HL-60/S4 treated with phorbol 12-myristate 13-acetate at 8.2 ng/mL for 4 days and 3 days (cell line): ENCODE results near the gene KRTAP10-8.
"Not testable (repeated sequence)": the region's sequence is repeated elsewhere in the genome, so short reads cannot be mapped to it uniquely, and the experiment has no call there.

Experiments used
- in situ Hi-C: fragments of 300-500 bp; cut with MboI; formaldehyde crosslinking; loops from 2 replicates; pipeline ENCODE4 v1.15.0; 2022; ENCODE audit warnings: low sequenced_read_pairs

KRTAP10-8 gene

DNA sequence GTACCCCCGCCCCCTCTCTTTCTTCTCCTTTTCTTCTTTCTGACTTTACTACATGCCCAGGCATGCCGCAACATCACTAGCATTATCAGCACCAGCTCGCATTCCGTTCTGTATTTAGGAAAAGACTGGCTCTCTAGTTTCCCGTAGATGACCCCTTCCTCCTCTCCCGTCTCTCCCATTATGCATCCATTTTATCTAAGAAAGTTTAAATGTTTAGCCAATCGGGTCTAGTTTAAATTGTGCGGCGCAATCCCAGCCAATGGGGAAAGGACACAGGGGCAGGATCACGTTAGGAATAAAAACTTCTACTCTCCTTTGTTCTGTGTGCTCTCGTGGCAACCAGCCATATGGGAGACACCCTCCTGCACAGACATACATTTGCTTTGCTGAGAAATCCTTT, 13.8 kb upstream of the KRTAP10-8 start:
- in situ Hi-C loops, result no loop called here

DNA sequence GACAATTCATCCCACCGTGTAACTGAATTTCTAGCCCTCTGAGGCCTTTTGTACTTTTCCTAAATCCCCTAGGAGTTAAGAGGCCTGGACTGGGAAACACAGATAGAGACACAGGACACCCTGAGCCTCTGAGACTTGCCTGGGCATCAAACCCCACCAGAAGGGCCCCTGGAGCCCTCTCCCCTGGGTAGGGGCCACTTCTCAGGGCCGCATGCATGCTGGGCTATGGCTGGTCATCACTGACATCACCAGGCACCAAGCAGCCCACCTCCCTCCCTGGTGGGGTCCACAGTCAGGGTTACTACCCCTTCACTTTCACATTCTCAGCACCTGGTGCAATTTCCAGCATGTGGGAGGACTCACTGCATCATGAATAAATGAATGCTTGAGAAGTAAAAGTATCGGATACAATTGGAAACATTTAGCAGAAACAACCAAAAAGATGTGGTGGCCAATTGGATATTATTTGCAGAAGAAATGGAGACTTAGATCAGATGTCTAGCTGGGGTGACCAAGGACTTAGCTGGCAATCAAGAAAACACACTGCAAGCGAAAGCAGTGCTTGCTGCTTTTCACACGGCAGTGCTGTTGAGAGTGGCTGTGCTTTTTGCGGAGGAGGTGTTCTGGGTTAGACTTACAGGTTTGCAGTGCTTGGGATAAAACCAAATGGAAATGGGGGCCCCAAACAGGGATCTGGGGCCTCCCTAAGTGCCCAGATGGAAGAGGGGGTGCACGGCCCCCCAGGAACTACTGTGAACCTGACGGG, 12.4 kb upstream of the KRTAP10-8 start:
- in situ Hi-C loops, result no loop called here

DNA sequence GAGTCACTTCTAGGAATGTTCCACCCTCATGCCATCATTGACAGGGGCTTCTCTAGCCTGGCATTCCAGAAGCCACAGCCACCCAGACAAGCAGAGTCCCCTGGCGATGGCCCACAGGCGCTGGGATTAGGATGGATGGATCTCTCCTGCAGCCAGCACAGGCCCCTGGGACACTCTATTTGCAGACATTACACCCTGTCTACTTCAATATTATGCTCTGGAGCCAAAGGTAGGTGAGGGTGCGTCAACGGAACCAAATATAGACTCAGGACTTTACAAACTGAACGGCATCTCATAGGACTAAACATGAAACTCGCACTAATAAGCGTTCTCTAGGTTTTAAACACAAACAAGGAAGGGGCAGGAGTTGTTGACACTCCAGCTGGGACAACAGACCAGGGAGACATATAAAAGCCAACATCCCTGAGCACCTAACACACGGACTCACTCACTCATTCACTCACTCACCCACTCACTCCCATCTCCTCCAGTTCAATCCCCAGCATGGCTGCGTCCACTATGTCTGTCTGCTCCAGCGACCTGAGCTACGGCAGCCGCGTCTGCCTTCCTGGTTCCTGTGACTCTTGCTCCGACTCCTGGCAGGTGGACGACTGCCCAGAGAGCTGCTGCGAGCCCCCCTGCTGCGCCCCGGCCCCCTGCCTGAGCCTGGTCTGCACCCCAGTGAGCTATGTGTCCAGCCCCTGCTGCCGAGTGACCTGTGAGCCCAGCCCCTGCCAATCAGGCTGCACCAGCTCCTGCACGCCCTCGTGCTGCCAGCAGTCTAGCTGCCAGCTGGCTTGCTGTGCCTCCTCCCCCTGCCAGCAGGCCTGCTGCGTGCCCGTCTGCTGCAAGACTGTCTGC, 11.5 kb upstream of the KRTAP10-8 start, which contains the start of gene KRTAP10-7:
KRTAP10-7 (plus strand) TSS at position 480 of the 861 bp plus-strand sequence; CDS start at position 505, 25 bp downstream.
- in situ Hi-C loops, result not testable (repeated sequence)

DNA sequence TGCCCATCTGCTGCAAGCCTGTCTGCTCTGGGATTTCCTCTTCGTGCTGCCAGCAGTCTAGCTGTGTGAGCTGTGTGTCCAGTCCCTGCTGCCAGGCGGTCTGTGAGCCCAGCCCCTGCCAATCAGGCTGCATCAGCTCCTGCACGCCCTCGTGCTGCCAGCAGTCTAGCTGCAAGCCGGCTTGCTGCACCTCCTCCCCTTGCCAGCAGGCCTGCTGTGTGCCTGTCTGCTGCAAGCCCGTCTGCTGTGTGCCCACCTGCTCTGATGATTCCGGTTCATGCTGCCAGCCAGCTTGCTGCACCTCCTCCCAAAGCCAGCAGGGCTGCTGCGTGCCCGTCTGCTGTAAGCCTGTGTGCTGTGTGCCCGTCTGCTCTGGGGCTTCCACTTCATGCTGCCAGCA, 10.8 kb upstream of the KRTAP10-8 start:
- in situ Hi-C loops, result not testable (repeated sequence)

DNA sequence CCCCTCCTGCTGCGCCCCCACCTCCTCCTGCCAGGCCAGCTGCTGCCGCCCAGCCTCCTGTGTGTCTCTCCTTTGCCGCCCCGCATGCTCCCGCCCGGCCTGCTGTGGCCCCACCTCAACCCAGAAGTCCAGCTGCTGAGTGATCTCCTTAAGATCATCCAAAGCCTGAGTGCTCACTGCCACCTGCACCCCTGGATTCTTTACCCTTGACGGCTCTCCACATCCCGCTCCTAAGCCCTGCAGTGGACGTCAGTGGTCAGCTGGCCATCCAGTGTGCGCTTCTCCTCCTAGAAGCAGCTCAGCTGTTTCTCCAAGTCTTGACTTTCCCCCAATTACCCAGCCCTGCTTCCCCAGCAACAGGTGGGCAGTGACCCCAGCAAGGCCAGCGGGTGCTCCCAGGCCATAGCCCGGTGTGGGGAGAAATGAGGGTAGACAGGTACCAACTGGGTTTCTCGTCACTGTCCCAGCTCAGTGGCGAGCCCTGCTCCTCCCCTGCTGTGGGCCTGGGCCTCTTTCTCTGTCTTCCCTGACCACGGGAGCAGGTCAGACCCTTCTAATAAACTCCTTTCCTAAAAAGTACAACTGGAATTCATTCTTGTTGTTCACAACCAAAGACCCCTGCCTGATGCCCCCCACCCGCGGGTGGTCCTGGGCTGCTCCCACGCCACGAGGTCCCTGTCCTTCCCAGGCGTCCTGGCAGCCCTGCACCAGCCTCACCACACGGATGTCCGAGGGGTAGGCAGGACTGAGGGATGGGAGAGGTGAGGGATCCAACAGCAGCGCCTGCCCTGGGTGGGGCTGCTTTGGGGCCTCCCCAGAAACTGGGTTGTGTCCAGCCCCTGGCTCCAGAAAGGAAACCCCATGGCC, 10.1 kb upstream of the KRTAP10-8 start:
- in situ Hi-C loops, result no loop called here

DNA sequence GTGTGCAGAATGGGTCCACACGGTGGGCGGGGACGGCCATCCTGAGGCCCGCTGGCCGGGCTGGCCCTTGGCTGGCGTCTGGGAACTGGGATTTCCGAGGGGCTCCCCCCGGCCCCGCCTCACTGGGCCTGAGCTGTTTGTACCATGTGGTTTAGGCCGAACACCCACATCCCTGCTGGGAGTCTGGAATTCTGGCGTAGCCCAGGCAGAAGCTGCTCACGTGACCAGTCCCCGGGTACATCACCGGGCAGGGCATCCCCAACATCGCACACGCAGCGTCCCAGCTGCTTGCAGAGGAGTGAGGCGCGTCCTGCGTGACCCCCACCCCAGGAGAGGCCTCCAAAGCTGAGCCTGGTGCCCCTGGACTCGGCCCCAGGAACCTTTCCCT, 9.4 kb upstream of the KRTAP10-8 start:
- in situ Hi-C loops, result no loop called here

DNA sequence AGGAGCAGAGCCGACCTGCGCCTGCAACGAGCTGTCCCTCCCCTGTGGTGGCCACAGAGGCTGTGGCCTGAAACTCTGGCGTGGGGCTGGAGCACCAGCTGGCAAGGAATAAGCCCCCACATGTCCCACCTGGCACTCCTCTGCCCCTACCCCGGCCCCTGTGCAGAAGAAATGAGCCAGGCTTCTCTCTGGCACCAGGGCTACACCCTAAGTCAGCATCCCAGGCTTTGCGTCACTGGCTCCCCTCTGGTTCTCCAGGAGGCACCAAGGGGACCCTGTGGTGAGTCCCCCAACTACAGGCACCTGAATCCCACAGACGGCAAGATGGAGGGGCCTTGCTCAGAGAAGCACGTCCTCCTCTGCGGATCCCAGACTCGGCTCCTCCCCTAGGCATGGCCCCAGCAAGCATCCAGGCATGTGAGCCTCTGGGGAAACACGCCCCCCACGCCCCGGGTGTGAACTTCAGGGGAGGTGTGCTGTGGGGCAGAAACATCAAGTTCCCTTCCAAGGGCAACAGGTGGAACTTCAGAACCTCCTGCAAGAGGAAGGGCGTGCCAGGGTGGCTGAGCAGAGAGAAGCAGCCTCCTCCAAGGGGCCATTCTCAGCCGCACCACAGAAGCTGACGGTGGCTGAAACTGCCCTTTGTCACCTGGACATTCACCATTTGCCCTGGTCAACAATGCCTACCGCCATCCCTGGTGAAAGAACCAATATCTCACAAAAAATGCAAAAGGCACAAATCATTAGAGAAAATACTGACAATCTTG, 8.6 kb upstream of the KRTAP10-8 start:
- in situ Hi-C loops, result no loop called here

DNA sequence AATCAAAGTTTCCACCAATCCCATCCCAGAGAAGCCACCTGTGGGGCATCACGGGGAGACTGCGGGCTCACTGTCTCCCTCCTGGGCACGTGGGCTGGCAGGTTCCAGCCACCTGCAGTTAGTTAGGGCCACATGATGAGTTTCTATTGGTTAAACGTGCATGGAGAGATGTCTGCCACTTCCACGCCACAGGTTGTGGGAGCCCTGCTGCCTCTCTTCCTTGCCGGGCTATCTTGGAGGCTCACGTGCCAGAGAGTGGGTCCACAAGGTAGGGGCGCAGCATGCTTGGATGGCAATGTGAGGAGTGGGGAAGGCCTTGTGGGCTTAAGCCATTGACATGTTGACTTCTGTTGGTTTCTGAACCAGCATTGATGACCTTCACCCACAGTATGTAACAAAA, 8.0 kb upstream of the KRTAP10-8 start:
- in situ Hi-C loops, result no loop called here

DNA sequence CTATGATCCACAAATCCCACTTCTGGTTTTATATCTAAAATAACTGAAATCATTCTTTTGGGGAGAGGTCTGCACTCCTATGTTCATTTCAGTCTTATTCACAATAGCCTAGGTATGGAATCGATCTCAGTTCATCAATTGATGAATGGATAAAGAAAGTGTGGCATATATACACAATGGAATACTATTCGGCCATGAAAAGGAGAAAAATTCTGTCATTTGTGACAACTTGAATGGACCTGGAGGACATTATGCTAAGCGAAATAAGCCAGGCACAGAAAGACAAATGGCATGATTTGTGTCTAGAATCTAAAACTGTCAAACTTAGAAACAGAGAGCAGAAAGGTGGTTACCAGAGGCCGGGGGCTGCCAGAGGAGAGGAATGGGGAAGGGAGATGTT, 5.4 kb upstream of the KRTAP10-8 start:
- in situ Hi-C loops, result no loop called here

DNA sequence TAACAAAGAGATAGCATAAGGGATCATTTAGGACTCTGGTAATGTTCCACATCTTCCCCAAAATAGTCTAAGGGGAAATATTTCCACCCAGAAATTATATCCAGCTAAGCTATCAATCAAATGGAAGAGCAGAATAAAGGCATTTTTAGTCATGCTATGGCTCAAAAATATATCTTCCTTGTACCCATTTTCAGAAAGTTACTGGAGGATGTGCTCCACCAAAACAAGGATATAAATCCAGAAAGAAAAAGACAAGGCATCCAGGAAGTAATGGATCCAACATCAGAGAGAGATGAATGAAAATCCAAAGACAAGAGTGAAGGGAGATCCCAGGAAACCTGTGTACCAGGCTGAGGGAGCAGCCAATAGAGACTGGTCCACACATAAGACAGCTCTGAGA, 2.7 kb upstream of the KRTAP10-8 start:
- in situ Hi-C loops, result no loop called here

DNA sequence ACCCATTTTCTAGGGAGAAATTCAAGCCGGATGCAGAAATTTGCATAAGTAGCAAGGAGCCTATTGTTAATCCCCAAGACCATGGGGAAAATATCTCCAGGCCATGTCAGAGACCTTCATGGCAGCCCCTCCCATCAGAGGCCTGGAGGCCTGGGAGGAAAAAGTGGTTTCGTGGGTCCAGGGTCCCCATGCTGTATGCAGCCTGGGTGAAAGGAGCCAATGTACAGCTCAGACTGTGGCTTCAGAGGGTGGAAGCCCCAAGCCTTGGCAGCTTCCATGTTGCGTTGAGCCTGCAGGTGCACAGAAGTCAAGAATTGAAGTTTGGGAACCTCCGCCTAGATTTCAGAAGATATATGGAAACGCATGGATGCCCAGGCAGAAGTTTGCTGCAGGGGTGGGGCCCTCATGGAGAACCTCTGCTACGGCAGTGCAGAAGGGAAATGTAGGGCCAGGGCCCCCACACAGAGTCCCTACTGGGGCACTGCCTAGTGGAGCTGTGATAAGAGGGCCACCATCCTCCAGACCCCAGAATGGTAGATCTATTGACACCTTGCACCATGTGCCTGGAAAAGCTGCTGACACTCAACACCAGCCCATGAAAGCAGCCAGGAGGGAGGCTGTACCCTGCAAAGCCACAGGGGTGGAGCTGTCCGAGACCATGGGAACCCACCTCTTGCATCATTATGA, 1.6 kb upstream of the KRTAP10-8 start:
- in situ Hi-C loops, result not testable (repeated sequence)

DNA sequence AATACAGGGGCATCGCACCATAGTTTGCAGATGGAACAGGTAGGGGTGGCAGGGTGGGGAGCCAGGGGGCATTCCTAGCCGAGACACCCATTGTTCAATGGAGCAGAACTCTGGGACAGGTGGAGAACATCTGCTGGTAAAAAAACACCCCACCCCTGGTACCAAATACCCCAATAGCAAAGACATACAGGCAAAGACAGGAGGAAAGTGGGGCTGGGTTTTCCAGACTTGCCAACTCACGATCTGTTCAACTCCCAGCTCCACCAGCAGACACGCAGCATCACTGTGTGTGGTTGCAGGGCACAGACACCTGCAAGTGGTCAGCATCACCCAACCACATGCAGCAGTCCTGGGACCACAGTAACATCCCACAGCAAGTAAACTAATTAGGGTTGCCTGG, 328 bp upstream of the KRTAP10-8 start:
- in situ Hi-C loops, result no loop called here

DNA sequence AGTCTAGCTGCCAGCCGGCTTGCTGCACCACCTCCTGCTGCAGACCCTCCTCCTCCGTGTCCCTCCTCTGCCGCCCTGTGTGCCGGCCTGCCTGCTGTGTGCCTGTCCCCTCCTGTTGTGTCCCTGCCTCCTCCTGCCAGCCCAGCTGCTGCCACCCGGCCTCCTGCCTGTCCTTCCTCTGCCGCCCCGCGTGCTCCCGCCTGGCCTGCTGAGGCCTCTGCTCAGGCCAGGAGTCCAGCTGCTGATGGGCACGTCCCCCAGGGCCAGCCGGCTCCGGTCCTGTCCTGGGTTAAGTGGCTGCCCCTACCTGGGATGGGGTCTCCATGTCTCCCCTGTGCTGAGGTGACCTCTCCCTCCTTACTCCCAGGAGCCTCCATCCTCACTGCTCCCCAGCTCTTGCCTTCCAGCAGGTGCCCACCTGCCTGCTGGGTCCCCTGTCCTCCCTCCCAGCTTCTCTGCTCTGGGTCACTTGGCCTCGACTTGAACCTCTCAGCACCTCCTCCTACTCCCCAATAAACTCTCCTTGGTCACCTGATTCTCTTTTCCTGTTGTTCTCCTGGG, 870 bp downstream of the KRTAP10-8 start:
- in situ Hi-C loops, result no loop called here

DNA sequence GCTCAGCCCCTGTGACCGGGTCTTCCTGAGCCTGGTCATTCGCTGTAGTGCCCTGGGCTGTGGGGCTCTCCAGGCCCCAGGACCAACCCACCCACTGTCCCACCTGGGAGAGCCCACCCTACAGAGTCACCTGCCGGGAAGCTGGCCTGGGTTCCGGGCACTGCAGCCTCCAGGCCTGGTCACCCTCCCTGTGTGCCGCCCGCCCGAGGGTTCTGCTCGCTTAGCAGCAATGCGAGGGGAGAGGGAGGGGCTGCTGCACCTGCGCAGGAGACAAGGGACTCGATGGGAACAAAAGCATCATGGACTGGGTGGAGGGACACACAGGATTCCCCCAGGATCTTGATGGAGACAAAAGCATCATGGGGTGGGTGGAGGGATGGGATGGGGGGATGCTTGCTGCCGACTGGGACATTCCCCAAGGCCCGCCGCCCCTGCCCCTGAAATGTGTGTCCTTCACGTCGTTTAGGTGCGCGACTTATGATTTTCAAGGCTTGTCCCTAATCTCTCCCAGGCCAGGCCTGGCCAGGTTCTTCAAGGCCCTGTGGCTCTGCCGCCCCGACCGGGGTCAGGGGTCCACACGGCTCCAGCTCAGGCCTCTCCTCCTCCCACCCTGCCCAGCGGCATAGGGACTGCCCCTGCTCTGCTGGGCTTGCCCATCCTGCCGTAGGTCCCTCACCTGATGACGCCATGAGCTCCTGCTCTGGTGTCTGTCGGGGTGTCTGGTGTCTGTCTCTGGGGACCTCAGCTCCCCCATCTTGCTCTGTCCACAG, 1.7 kb downstream of the KRTAP10-8 start:
- in situ Hi-C loops, result no loop called here

DNA sequence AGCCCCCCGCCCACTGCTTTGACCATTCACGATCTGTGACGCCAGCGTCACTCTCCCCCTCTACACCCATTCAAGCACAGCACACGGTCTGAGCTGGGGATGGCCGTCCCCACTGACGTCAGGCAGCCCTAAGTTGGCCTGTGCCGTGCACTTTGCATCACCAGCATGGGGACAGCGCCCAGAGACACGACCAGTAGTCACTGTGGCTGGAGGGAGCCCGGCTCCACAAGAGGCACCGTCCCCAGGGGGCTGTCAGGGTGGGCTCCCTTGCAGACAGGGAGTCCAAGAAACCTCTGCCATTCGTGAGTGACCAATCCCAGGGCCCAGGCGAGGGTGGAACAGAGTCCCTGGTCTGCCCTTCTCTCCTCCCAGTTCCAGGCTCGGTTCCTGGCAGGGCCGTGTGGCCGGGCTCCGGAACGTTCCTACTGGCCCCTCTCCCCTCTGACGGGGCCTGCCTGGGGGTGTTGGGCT, 2.3 kb downstream of the KRTAP10-8 start:
- in situ Hi-C loops, result no loop called here

DNA sequence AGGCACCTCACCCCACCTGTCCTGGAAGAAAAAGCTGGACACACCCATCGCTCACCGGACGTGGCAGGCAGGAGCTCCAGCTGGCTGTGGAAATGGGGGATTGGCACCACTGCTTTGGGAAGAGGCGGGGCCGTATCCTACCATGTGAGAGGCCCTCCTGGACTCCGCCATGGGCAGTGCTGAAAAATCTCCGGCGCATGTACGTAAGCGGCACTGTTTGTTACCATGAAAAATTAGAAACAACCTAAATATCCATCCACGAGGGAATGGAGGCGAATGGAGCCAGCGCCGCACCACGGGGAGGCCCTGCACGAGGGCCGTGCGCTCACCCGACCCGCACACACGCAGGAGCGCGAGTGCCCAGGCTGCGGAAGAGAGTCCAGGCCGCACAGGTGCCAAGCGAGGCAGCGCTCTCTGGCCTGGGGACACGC, 3.1 kb downstream of the KRTAP10-8 start:
- in situ Hi-C loops, result no loop called here

DNA sequence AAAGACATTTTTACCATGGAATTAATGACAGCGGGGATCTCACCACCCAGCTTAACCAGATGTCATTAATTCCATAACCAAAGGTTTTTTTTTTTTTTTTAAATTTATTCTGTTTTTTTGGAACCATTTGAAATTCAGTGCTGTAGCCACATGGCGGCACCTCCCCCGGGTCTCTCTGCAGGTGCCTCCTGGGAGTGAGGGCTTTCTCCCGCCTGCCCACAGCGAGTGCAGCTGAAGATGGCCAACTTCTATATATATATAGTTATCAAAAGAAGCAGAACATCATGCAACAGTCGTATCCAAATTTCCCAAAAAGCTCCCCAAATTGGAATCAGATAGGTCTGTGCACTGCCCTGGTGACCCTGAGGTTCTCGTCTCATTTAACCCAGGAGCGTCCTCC, 3.6 kb downstream of the KRTAP10-8 start:
- in situ Hi-C loops, result no loop called here

DNA sequence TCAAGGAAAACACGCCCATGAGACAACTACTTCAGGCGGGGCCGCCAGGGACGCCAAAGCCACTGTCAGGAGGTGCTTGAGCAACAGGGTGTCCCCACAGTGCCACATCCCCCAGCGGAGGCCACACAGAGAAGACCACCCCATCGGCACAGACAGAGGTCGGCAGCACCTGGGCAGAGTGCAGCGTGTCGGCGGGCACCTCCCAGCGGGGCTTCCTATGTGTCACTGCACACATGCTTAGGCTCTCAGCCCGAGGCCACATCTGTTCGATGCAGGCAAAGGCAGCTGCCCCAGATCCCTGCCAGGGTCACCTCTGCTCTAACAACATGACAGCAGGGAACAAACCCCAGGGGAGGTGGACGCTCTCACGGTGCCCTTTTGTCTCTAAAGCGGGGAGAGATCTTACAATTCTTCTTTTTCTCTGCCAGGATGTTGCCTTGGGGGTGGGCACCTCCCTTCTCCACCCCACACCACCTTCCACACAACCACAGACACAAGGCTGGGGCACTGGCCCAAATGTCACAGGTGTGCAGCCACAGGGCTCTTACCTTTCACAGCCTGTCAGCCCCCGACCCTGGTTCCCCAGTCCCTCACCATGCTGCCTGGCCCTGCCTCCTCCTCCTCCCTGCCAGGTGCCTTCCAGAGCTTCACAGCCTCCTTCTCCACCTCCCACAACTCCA, 4.2 kb downstream of the KRTAP10-8 start:
- in situ Hi-C loops, result no loop called here
